ENCODE measurements around the gene DGKA.

GRCh38 chr12:55940065-55940732, 9.2 kb downstream of the DGKA start:
- TF ChIP-seq, protein P1, sequence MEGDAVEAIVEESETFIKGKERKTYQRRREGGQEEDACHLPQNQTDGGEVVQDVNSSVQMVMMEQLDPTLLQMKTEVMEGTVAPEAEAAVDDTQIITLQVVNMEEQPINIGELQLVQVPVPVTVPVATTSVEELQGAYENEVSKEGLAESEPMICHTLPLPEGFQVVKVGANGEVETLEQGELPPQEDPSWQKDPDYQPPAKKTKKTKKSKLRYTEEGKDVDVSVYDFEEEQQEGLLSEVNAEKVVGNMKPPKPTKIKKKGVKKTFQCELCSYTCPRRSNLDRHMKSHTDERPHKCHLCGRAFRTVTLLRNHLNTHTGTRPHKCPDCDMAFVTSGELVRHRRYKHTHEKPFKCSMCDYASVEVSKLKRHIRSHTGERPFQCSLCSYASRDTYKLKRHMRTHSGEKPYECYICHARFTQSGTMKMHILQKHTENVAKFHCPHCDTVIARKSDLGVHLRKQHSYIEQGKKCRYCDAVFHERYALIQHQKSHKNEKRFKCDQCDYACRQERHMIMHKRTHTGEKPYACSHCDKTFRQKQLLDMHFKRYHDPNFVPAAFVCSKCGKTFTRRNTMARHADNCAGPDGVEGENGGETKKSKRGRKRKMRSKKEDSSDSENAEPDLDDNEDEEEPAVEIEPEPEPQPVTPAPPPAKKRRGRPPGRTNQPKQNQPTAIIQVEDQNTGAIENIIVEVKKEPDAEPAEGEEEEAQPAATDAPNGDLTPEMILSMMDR (IDR thresholded peaks at IDR 0.05; ENCODE audit: insufficient read depth, low read length), result peak; percentile 98
- TF ChIP-seq POLR2AphosphoS5 (IDR thresholded peaks at IDR 0.05; ENCODE audit: low read depth), result no peak
- TF ChIP-seq, protein P2, sequence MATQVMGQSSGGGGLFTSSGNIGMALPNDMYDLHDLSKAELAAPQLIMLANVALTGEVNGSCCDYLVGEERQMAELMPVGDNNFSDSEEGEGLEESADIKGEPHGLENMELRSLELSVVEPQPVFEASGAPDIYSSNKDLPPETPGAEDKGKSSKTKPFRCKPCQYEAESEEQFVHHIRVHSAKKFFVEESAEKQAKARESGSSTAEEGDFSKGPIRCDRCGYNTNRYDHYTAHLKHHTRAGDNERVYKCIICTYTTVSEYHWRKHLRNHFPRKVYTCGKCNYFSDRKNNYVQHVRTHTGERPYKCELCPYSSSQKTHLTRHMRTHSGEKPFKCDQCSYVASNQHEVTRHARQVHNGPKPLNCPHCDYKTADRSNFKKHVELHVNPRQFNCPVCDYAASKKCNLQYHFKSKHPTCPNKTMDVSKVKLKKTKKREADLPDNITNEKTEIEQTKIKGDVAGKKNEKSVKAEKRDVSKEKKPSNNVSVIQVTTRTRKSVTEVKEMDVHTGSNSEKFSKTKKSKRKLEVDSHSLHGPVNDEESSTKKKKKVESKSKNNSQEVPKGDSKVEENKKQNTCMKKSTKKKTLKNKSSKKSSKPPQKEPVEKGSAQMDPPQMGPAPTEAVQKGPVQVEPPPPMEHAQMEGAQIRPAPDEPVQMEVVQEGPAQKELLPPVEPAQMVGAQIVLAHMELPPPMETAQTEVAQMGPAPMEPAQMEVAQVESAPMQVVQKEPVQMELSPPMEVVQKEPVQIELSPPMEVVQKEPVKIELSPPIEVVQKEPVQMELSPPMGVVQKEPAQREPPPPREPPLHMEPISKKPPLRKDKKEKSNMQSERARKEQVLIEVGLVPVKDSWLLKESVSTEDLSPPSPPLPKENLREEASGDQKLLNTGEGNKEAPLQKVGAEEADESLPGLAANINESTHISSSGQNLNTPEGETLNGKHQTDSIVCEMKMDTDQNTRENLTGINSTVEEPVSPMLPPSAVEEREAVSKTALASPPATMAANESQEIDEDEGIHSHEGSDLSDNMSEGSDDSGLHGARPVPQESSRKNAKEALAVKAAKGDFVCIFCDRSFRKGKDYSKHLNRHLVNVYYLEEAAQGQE (IDR thresholded peaks at IDR 0.05; ENCODE audit: insufficient replicate concordance, low read depth), result no peak
- TF ChIP-seq GABPA (IDR thresholded peaks at IDR 0.05; ENCODE audit: low read depth), result no peak
- no peak for TF ChIP-seq SPI1 (IDR thresholded peaks at IDR 0.05; ENCODE audit: borderline replicate concordance, low read depth)
